Activated gamma-delta T cell treated with anti-CD3 and anti-CD28 coated beads, Interleukin-2, amount 50 U/mL, for 16 hours (primary cell): ENCODE measurements around the gene ALPK3.

Source experiments
- DNase-seq: peaks from one replicate; pipeline ENCODE4 v3.0.0-alpha.2; 2020; ENCODE audit warnings: low read depth

The ALPK3 gene

DNA sequence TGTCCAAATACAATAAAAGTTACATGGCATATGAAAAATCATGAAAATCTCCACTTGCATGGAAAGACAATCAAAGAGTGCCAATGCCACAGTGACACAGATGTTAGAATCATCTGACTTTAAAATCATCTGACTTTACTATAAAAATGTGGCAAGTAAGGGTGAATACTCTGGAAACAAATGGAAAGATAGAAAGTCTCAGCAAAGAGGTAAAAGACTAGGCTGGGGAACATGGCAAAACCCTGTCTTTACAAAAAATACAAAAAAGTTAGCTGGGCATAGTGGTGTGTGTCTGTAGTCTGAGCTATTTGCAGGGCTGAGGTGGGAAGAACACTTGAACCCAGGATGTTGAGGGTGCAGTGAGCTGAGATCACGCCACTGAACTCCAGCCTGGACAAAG lies 29.1 kb downstream of the ALPK3 start:
- DNase-seq: no peak

DNA sequence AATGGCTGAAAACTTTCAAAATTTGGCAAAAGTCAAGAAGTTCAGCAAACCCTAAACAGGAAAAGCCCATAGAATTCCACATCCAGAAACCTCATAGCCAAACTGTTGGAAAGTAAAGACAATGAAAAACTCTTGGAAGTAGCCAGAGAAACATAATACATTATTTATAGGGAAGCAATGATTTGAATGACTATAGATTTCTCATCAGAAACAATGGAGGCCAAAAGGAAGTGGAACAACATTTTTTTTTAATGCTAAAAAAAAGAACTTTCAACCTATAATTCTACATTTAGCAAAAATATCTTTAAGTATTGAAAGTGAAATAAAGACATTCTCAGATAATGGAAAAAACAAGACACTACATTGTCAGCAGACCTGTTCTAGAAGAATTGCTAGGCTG lies 30.2 kb downstream of the ALPK3 start:
- DNase-seq: no peak

DNA sequence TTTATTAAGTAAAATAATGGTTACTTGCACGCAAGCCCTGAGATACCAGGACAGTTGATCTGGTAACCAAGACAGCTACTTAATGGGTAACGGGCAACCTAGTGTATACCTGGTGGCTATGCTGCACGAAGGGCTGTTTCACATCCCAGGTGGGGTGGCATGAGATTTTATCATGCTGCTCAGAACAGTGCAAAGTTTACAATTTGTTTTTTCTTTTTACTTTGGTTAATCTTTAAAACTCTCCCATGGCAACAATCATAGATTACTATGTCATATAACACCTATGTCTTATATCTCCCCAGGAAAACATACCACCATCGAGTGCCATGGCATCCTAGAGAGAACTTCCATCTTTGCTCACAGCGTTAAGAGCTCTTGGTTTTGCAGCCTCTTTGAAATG lies 35.1 kb downstream of the ALPK3 start:
- DNase-seq: no peak

DNA sequence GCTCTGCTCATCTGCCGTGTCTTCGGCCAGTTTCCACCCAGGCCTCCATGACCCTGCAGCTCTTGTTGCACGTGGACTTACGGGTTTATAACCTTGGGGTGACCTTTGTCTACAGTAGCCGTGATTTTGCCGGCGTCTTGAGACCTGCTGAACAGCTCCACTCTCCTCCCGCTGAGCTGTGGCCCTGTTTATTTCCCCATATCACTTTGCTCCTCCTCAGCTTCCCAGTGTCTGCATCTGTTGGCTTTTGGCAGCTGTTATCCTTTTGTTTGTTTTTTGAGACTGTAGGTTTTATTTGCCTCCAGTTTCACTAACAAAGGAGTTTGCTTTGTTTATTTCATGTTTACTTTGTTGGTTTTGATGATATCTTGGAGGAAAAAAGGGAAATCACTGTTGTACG lies 38.0 kb downstream of the ALPK3 start:
- no peak for DNase-seq

DNA sequence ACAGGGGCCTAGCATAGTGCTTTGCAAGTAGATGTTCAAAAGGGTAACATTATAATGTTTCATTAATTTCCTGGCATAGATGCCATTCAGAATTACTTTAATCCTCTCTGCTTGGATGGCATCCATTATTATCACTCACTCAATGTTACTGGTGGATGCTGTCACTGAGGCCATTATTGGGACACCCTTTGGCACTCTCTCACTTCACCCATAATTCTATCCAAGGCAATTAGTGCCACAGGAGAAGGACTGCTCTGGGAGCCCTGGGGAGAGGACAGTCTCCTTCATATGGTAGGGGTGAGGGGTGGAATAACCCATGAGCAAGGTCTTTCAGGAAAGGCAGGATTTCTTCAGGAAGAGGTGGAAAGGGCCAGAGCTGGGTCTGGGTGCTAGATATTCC lies 38.6 kb downstream of the ALPK3 start:
- DNase-seq: no peak

DNA sequence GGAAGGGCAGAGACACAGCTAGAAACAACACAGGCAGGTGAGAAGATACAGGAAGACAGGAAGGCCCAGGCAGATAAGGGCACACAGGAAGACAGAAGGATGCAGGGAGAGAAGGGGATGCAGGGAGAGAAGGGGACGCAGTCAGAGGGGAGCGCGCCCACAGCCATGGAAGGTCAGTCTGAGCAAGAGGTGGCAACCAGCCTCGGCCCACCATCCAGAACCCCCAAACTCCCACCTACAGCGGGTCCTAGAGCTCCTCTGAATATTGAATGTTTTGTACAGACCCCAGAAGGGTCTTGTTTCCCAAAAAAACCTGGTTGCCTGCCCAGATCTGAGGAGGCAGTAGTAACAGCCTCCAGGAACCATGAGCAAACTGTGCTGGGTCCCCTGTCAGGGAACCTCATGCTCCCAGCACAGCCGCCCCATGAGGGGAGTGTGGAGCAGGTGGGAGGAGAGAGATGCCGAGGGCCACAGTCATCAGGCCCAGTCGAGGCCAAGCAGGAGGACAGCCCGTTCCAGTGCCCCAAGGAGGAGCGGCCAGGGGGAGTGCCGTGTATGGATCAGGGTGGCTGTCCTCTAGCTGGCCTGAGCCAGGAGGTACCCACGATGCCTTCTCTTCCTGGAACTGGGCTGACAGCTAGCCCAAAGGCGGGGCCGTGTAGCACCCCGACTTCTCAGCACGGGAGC lies 39.7 kb downstream of the ALPK3 start:
- no peak for DNase-seq

DNA sequence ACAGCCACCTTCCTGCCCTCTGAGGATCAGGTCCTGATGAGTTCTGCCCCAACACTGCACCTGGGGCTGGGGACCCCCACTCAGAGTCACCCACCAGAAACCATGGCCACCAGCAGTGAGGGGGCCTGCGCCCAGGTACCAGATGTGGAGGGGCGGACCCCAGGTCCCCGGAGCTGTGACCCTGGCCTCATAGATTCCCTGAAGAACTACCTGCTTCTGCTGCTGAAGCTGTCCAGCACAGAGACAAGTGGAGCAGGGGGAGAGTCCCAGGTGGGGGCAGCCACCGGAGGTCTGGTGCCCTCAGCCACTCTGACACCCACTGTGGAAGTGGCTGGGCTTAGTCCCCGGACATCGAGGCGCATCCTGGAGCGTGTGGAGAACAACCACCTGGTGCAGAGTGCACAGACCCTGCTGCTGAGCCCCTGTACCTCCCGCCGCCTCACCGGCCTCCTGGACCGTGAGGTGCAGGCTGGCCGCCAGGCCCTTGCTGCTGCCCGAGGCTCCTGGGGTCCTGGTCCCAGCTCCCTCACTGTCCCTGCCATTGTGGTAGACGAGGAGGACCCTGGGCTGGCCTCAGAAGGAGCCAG lies 40.4 kb downstream of the ALPK3 start:
- DNase-seq: no peak

DNA sequence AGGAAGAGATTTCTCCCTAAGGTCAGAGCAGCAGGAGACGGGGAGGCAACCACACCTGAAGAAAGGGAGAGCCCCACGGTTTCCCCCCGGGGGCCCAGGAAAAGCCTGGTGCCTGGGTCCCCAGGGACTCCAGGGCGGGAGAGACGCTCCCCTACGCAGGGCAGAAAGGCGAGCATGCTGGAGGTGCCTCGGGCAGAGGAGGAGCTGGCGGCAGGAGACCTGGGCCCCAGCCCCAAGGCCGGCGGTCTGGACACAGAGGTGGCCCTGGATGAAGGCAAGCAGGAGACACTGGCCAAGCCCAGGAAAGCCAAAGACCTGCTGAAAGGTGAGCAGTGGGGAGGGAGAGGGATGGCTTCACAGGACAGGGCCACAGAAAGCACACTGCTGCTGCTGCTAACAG lies 41.1 kb downstream of the ALPK3 start:
- DNase-seq: no peak

DNA sequence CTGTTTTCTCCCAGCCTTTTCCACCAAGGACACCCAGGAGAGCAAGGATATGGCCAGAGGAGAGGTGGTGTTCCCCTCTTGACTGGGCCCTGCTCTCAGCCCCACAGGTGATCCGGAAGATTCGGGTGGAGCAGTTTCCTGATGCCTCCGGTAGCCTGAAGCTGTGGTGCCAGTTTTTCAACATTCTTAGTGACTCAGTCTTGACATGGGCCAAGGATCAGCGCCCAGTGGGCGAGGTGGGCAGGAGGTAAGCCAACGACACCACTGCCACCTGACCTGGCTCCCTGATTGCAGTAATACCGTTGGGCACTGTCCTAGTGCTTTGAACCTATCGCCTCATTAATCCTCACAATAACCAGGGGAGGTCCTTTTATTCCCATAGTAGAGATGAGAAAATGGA lies 42.0 kb downstream of the ALPK3 start:
- DNase-seq: no peak

DNA sequence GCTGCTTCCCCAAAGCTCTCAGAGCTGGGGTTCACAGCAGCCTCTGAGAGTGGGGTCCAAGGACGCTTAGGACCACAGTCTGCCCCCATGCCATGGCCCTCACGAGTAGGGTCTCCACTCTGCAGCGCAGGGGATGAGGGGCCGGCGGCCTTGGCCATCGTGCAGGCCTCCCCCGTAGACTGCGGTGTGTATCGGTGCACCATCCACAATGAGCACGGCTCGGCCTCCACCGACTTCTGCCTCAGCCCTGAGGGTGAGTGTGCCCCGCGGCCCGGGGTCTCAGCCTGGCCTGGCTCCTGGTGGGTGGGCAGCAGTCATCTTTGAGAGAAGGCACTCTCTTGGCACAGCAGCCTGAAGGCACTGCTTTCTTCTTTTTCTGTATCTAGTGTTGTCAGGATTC lies 42.5 kb downstream of the ALPK3 start:
- DNase-seq: no peak

DNA sequence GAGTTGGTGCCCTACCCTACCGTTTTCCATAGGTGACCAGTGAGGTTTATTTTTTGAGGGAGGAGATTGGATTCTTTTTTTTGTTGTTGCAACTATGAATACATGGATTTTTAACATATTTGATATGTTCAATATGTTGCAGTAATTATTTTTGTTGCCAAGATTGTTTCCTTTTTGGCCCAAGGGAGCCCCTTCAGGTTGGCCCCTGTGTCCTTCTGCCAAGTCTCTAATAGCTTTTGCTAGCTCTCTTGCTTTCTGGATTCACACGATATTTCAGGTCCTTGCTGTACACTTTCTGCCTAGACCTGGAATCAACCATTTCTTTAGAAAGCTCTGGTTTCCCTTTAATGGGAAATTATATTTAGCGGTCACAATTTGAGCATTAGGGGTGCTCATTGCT lies 44.6 kb downstream of the ALPK3 start:
- no peak for DNase-seq

DNA sequence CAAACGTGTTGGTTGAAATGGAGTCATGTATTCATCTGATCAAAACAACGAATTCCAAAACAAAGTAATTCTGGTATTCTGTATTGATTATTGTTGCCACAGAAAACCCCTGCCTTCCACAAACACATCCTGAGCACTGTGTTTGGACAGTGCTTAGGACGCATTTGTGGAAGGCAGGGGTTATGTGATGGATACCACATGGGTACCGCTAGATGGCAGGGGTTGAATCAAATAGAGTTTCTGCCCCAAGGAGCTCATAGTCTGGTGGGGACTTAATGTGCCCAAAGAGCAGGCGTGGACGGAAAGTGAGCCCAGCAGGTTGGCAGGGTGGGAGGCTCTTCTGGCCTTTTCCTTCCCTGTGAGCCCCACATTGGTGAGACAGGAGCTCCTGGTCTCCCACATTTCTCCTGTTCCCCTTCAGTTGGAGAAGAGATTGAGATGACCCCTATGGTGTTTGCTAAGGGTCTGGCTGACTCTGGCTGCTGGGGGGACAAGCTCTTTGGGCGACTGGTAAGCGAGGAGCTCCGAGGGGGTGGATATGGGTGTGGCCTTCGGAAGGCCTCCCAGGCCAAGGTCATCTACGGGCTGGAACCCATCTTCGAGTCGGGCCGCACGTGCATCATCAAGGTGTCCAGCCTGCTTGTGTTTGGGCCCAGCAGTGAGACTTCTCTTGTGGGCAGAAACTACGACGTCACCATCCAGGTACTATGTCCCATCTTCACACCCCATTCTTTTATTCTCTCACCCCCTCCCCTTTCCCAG lies 45.2 kb downstream of the ALPK3 start:
- DNase-seq: no peak

DNA sequence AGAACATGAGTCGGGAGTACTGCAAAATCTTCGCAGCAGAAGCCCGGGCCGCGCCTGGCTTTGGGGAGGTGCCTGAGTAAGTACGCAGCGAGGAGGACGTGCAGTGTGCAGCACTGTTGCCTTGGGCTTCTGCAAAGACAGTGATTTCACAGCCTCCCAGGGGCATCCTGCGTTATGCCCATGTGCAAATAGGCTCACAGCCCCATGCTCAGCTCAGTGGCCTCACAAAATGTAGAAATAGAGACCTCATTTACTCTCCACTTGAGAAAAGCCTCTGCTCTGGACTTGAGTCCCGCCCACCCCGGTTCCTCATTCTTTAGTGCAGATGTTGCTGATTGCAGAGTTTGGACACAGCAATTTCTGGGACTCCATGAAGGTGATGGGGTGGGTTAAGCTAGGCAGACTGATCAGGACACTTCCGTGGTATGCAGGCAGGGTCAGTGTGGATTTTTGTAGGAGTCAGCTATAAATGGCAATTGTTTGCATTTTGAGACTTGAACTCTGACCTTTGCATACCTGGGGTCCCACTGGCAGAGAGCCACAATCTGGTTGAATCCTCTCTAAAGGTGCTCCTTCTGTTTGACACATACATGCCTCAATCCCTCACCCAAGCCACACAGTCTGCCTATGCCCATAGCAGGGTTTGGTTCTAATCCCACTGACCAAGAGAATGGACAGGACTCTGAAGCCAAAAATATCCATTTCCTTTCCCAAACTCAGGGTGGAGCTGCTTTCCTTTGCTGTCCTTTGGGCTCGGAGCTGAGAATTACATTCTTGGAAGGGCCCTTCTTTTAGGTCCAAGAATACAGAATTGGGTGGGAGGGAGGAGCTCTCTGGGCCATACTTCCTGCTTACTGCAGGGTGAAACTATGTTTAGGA lies 46.6 kb downstream of the ALPK3 start:
- DNase-seq: no peak

DNA sequence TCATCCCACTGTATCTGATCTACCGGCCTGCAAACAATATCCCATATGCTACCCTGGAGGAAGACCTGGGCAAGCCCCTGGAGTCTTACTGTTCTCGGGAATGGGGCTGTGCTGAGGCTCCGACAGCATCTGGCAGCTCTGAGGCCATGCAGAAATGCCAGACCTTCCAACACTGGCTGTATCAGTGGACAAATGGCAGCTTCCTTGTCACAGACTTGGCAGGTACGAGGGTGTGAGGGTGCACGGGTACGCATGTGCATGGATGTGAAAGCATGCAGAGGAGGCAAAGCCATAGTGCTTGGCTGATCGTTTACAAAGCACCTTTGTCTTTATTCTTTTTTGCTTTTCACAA lies 47.3 kb downstream of the ALPK3 start:
- DNase-seq: no peak

DNA sequence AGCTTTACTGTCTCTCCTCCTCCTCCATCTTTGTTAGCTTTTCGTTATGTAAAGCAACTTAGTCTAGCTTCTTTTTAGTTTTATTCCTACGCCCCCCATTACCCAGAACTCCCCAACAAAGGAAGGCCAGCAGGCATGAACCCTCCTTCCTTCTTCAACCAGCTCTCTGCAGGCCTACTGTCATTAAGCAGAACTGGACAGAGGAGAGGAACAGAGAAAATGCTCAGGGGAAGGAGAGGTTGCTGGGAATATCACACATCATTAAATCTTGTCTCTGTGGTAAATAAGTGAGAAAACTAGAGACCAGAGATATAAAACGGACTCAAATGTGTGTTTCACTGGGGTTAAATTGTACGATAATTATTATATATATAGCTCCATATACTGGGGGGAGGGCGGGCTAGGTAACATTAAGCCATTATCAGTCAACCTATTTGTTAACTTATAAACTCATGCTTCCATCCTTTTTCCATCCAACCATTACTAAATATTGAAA lies 48.0 kb downstream of the ALPK3 start:
- DNase-seq: no peak

DNA sequence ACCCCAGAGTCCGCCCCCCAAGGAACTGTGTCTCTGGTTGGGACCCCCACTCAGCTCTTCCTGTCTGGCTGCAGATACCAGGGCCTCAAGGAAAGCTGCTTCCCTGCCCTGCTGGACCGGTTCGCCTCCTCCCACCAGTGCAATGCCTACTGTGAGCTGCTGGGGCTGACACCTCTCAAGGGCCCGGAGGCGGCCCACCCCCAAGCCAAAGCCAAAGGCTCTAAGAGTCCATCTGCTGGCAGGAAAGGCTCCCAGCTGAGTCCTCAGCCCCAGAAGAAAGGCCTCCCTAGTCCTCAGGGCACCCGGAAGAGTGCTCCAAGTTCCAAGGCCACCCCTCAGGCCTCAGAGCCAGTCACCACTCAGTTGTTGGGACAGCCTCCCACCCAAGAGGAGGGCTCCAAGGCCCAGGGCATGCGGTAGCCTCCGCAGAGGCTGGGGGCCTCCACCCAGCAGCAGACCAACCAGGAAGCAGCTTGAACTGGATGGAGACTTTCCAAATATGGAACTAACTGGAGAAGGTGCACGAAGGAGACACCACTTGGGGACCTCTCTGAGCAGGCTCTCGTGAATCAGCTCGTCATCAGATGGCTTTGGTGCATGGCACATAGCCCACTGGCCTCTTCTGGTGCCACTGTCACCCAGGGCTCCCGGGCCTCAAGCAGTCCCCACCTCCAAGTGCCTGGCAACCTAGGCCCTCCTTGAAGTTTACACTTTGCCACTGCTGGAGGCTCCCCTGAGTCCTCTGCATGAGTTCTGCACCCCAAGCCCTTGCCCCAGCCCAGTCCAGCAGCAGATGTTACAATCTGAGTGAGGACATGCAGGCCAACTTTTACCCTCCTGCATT lies 51.1 kb downstream of the ALPK3 start:
- DNase-seq: no peak

DNA sequence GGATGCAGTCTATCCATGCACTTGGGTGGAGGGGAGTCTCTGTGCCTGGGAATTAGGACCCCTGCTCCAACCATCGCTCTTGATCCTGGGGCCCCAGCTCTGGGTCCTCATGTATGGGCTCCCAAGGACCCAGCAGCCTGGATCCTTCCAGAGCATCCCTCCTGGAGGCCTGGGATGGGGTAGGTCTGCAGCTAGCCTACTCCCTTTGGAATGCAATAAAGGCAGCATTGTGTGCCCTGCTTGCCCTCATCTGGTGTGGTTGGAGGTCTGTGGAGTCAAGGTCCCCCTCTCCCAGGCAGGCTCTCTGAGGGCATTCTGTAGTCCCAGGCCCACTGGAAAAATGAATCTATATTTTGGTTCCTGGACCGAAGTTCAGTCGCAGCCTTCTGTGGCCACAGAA lies 52.4 kb downstream of the ALPK3 start:
- no peak for DNase-seq

DNA sequence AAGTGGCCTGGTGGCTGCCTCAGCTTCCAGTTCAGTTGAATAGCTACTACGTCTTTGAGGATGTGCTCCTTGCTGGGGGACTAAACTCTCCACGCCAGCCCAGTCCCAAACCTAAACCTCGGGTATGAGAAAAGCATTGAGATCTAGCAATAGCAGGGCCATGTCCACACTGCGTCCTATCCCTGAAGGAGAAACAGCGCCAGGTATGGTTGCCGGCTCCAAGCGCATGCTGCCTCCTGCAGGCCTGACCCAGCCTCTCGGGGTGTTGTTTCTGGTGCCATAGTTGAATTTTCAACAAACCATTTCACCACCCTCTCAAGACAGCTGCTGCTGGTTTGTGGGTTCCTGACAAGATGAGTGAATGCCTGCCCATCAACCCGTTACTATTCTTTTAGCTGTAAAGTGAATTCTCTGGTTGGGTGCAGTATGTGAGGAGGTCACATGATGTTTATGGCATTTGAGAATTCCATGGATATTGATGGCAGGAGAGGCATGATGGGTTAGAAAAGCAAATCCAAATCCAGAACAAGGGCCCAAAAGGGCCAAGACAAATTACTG lies 54.4 kb downstream of the ALPK3 start:
- no peak for DNase-seq

DNA sequence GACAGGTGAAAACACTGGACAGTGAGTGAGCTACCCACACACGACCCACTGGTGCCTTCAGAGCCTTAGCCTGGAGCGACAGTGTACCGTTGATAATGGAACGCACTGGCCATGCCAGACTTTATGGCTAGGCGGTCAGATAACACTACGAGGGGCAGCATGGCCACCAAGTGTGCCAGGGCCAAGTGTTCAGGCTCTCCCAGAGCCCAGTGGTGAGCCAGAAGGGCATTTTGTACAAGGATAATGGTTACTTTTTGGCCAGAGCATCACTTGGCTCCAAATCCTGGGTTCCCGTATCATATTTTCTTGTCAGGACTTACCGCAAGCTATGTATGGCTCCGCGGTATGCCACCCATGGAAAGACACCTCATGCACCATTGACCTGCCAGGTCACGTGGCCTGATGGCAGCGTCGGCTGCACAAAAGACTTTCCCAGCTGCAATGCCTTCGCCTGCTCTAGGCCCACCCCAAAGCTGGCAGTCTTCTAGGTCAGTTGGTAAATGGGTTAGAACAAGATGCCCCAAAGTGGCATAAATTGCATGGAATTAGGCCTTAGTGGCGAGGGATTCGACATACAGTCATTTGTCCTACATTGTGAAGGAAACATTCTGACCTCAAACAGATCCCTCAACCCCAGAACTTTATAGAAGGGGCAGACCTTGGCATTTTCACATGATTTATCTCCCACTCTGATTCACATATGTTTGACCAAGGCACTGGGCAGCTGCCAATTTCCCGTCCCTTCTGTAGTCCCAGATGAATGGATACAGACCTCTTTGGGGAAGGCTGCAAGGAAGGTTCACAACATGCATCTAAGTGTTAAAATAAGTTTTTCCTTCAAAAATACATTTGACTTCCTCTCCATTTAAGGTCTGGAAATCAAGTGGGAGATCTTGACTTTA lies 55.1 kb downstream of the ALPK3 start:
- DNase-seq: no peak

DNA sequence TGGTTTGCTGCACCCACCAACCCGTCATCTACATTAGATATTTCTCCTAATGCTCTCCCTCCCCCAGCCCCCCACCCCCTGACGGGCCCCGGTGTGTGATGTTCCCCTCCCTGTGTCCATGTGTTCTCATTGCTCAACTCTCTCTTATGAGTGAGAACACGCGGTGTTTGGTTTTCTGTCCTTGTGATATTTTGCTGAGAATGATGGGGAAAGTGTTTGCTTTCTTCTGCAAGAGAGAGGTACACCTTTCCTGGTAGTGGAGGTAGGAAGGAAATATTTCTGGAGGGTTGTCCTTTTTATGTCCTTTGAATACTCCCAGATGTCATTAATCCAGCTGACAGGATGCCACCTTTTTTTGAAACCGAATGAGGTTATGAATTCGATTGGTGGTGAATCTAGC lies 56.8 kb downstream of the ALPK3 start:
- DNase-seq: no peak
